Anterior cingulate cortex (tissue), 58 donors: ENCODE data around the gene LSM8.
"Not testable (repeated sequence)": the region's sequence is repeated elsewhere in the genome, so short reads cannot be mapped to it uniquely, and the experiment has no call there.

Experiments used
- DNase-seq, 58 donors: peaks; one replicate each; lab custom pipeline; 2025; lab: John Stamatoyannopoulos, UW

The LSM8 gene

GRCh38 chr7:118183786-118184564 is at the start of gene LSM8:
Gene LSM8, plus strand, starts transcription at chr7:118184164. Its CDS starts 60 bp downstream, at chr7:118184224.
- peak; percentile 79 to 97 (median 93) for DNase-seq

- DNase-seq = not testable (repeated sequence)
Measured at GRCh38 chr7:118134420-118134819, 49.5 kb upstream of the LSM8 start.

- no peak for DNase-seq
Measured at GRCh38 chr7:118140468-118140867, 43.5 kb upstream of the LSM8 start.

- DNase-seq = no peak
Measured at GRCh38 chr7:118142012-118142411, 42.0 kb upstream of the LSM8 start.

- DNase-seq = no peak
Measured at GRCh38 chr7:118148930-118149329, 35.0 kb upstream of the LSM8 start.

GRCh38 chr7:118149394-118149793 is 34.6 kb upstream of the LSM8 start:
- no peak for DNase-seq

GRCh38 chr7:118151671-118152070 is 32.3 kb upstream of the LSM8 start:
- DNase-seq = no peak

GRCh38 chr7:118152149-118152548 is 31.8 kb upstream of the LSM8 start:
- no peak for DNase-seq

GRCh38 chr7:118152654-118153053 is 31.3 kb upstream of the LSM8 start:
- DNase-seq = no peak

- peak in 1 of 58 donors; percentile 1 for DNase-seq
Measured at GRCh38 chr7:118153551-118154177, 30.3 kb upstream of the LSM8 start.

- no peak for DNase-seq
Measured at GRCh38 chr7:118158766-118159165, 25.2 kb upstream of the LSM8 start.

GRCh38 chr7:118169146-118169545 is 14.8 kb upstream of the LSM8 start:
- no peak for DNase-seq

GRCh38 chr7:118175740-118176139 is 8.2 kb upstream of the LSM8 start:
- no peak for DNase-seq

- DNase-seq = no peak
Measured at GRCh38 chr7:118179191-118179590, 4.8 kb upstream of the LSM8 start.

GRCh38 chr7:118182593-118183427 is 1.2 kb upstream of the LSM8 start:
- no peak for DNase-seq

GRCh38 chr7:118183428-118183785 is 557 bp upstream of the LSM8 start:
- DNase-seq = peak in 3 of 58 donors; percentile 12 to 34 (median 25)

- no peak for DNase-seq
Measured at GRCh38 chr7:118184565-118184940, 589 bp downstream of the LSM8 start.

- no peak for DNase-seq
Measured at GRCh38 chr7:118185163-118185860, 1.3 kb downstream of the LSM8 start.

- DNase-seq = no peak
Measured at GRCh38 chr7:118186501-118186900, 2.5 kb downstream of the LSM8 start.

- no peak for DNase-seq
Measured at GRCh38 chr7:118194571-118194970, 10.6 kb downstream of the LSM8 start.
